Cardiac muscle cell (in vitro differentiated cells and primary cell): ENCODE measurements around the gene CAMK4. TPM values are rescaled to one million over a fixed set of nuclear protein-coding genes. Genes with fewer than 3 reads are reported as not detected.

Experiments
- DNase-seq, 2 donors: peaks; one replicate each; pipeline versions ENCODE4 v3.0.0 to v3.0.0-alpha.2; 2010 to 2017; ENCODE audit warnings: low read depth in 1 of 2, low spot score in 1 of 2
- H3K27ac ChIP-seq: fragments of 200-600 bp; sonication (generic); 2 replicates; pipeline ENCODE4 v1.5.1; 2016
- H3K27me3 ChIP-seq: fragments of 200-600 bp; sonication (generic); 2 replicates; pipeline ENCODE4 v1.6.0; 2016; ENCODE audit warnings: control low read depth
- H3K36me3 ChIP-seq: fragments of 200-600 bp; sonication (generic); 2 replicates; pipeline ENCODE4 v1.5.1; 2016; ENCODE audit warnings: control low read depth
- H3K4me1 ChIP-seq: fragments of 200-600 bp; sonication (generic); 2 replicates; pipeline ENCODE4 v1.8.1; 2017; ENCODE audit warnings: low read depth, mild to moderate bottlenecking, mixed run types
- H3K4me3 ChIP-seq: fragments of 200-600 bp; sonication (generic); 2 replicates; pipeline ENCODE4 v1.5.1; 2016; ENCODE audit warnings: mild to moderate bottlenecking
- H3K9me3 ChIP-seq: fragments of 200-600 bp; sonication (generic); 2 replicates; pipeline ENCODE4 v1.5.1; 2017; ENCODE audit warnings: low read depth, mild to moderate bottlenecking, control low read depth
- polyA plus RNA-seq: library from polyadenylated mRNA; unstranded; fragments of >200 nt; fragmentation: Nextera tagmentation; extraction: Ambion mirVana; gene quantifications from 2 replicates; pipeline ENCODE4 v1.2.1, GENCODE V29; 2016
- total RNA-seq: library from RNA; depleted of rRNA; stranded (reverse); fragments of >200 nt; gene quantifications from 2 replicates; pipeline ENCODE4 v1.2.3, GENCODE V29; 2016
- TF ChIP-seq, protein P1 (sequence below): IDR thresholded peaks from 2 replicates; pipeline ENCODE4 v1.5.1; 2012; ENCODE audit warnings: low read depth, mild to moderate bottlenecking, low read length

CAMK4 gene
- total and polyA plus RNA-seq, 2 experiments from 2014 or later, result 0.67 to 2.1 TPM

- Histone ChIP-seq H3K4me3 (no peak overlapping the region), H3K9me3 (no peaks in the 10 kb centered on the region), H3K27ac (no peak overlapping the region), H3K27me3 (peaks cover 49% of the 10 kb centered on the region), H3K36me3 (no peaks in the 10 kb centered on the region), H3K4me1 (no peaks in the 10 kb centered on the region)
- no peak for DNase-seq
- TF ChIP-seq, protein P1, sequence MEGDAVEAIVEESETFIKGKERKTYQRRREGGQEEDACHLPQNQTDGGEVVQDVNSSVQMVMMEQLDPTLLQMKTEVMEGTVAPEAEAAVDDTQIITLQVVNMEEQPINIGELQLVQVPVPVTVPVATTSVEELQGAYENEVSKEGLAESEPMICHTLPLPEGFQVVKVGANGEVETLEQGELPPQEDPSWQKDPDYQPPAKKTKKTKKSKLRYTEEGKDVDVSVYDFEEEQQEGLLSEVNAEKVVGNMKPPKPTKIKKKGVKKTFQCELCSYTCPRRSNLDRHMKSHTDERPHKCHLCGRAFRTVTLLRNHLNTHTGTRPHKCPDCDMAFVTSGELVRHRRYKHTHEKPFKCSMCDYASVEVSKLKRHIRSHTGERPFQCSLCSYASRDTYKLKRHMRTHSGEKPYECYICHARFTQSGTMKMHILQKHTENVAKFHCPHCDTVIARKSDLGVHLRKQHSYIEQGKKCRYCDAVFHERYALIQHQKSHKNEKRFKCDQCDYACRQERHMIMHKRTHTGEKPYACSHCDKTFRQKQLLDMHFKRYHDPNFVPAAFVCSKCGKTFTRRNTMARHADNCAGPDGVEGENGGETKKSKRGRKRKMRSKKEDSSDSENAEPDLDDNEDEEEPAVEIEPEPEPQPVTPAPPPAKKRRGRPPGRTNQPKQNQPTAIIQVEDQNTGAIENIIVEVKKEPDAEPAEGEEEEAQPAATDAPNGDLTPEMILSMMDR, result no peak
Observed at GRCh38 chr5:111225926-111226325, 1.7 kb downstream of the CAMK4 start.

DNA sequence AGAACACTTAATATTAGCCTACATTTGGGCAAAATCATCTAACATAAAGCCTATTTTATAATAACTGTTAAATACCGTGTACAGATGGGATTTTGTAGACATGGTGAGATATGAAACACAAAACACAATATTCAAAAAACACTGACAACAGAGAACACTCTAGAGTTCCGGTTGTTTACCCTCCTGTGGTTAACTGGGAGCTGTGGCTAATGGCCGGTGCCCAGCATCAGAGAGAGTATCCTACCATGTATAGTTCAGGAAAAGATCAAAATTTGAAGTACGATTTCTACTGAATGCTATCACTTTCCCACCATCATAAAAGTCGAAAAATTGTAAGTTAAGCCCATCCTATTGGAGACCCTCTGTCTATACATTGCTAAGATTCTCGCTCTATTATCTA lies 2.4 kb downstream of the CAMK4 start:
- Histone ChIP-seq H3K9me3 (no peaks in the 10 kb centered on the region), H3K4me3 (no peak overlapping the region), H3K27ac (no peak overlapping the region), H3K27me3 (peaks cover 49% of the 10 kb centered on the region), H3K36me3 (no peaks in the 10 kb centered on the region), H3K4me1 (no peaks in the 10 kb centered on the region)
- no peak for DNase-seq
- TF ChIP-seq, protein P1, result no peak

GRCh38 chr5:111227226-111227782 lies 3.1 kb downstream of the CAMK4 start:
- H3K9me3 ChIP-seq, result no peaks in the 10 kb centered on the region
- TF ChIP-seq, protein P1, result no peak
- no peaks in the 10 kb centered on the region for H3K36me3 ChIP-seq
- H3K4me1 ChIP-seq, result no peaks in the 10 kb centered on the region
- no peak overlapping the region for H3K27ac ChIP-seq
- no peak overlapping the region for H3K4me3 ChIP-seq
- no peak for DNase-seq
- H3K27me3 ChIP-seq, result peaks cover 49% of the 10 kb centered on the region

DNA sequence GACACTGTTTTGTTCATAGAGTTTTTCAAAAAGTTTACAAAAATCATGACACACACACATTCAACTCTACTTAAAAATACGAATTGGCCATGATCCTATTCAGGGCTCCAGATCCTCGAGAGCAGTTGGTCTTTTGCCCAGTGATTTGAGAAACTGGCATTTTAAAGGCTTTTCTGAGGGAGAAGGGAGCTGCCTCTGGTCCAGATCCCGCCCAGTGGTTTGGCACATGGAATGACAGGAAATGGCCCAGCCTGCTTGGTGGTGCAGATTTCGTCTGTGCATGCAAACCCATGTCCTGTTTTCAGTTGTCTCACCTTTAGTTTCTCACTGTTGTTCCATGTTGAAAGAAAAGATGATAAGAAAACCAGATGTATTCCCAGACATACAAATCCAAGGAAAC lies 3.6 kb downstream of the CAMK4 start:
- peak in 1 of 2 donors; percentile 83 for DNase-seq
- Histone ChIP-seq H3K27ac (no peak overlapping the region), H3K27me3 (peaks cover 49% of the 10 kb centered on the region), H3K4me1 (no peaks in the 10 kb centered on the region), H3K4me3 (no peak overlapping the region), H3K9me3 (no peaks in the 10 kb centered on the region), H3K36me3 (no peaks in the 10 kb centered on the region)
- TF ChIP-seq, protein P1, result no peak

GRCh38 chr5:111228520-111229220 lies 4.5 kb downstream of the CAMK4 start:
- Histone ChIP-seq H3K4me3 (no peak overlapping the region), H3K27ac (no peak overlapping the region), H3K36me3 (no peaks in the 10 kb centered on the region), H3K4me1 (no peaks in the 10 kb centered on the region), H3K27me3 (peaks cover 40% of the 10 kb centered on the region), H3K9me3 (no peaks in the 10 kb centered on the region)
- DNase-seq, result no peak
- TF ChIP-seq, protein P1, result no peak
